Measurements from ENCODE around the gene RFLNA.

DNA sequence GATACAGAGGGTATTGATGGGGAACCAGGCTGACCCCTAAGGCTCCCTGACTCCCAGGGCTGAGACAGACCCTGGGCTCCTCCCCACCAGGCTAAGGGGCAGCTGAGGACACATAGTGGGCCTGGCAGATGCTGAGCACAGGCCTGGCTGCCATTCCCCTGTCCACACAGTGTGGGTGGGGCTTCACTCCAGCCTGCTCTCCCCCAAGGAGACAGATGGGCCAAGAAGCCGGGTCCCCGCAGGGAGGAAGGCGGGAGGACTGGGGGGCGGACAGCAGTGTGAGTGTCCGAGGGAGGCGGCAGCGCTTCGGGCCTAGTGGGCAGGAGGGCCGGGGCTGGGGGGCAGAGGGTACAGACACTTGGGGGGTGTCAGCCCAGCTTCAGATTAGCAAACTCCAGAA, 32.0 kb downstream of the RFLNA start:
- TF ChIP-seq POLR2A (IDR thresholded peaks at IDR 0.05; ENCODE audit: low read length) (no peak), GATA1 (IDR thresholded peaks at IDR 0.05; ENCODE audit: low read depth, low read length) (no peak)

Data from erythroblast (primary cell).